HG03469 (cell line): ENCODE data around the gene PDGFA.

Experiments
- ATAC-seq: cut with Tn5 transposase; IDR thresholded peaks from one replicate; pipeline ENCODE4 v1.9.1; 2021; ENCODE audit warnings: mild to moderate bottlenecking, moderate library complexity, moderate number of reproducible peaks; ENCODE audit not compliant: unreplicated experiment

Gene PDGFA

DNA sequence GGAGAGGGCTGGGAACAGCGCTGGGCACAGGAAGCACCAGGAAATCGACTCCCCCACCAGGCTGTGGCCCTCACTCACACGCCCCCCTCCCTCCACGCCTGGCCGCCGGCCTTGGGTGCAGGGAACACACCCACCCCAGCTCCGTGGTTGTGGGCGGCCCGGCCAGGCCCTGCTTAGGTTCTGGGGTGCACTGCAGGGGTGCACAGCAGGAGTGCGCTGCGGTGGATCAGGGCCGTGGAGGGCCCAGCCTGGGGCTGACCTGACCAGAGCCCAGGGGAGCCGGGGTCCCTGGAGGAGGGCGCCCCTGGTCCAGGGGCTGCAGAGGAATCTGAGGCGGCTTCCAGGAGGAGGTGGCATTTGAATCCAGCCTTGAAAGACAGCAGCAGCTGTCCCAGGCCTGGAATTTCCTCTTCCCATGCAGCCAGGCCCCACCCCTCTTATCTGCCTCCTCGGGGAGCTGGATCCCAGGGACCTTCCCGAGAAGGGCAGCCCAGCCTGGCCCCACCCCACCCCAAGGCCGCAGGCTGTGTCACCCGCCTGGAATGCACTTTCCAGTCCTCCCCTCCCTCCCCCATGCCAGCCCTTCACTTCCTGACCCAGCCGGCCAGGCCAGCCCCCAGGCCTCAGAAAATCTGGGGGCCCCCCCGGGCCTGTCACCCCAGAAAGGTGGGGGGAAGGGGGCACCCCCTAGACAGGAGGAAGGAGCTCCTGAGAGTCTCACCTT, 18.4 kb upstream of the PDGFA start:
- ATAC-seq: no peak

DNA sequence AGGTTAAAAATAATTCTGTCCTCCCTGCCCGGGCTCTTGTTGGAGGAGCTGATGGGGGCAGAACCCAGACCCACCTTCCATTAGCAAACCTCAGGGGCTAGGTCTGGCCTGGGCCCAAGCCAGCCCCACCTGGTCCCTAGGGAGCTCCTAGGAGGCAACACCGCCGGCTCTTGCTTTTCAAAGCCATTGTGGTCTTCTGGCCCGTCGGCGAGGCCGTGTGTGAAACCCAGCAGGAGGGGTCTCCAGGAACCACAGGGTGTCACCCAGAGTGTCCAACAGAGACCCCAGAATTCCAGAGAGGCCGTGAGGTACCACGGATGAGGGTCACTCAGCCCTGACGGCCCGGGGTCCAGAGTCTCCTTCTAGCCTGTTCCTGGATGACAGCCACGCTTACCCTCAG, 16.6 kb upstream of the PDGFA start:
- ATAC-seq: no peak

DNA sequence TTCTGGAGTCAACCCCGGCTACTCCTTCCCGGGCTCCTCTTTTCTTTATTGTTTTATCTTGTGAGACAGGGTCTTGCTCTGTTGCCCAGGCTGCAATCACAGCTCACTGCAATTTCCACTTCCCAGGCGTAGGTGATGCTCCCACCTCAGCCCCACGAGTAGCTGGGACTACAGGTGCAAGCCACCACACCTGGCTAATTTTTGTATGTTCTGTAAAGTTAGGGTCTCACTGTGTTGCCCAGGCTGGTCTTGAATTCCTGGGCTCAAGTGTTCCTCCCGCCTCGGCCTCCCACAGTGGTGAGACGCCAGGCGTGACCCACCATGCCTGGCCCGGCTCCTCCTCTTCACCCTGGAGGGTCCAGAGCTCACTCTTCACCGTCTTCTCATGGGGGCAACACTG, 15.3 kb upstream of the PDGFA start:
- ATAC-seq: no peak

DNA sequence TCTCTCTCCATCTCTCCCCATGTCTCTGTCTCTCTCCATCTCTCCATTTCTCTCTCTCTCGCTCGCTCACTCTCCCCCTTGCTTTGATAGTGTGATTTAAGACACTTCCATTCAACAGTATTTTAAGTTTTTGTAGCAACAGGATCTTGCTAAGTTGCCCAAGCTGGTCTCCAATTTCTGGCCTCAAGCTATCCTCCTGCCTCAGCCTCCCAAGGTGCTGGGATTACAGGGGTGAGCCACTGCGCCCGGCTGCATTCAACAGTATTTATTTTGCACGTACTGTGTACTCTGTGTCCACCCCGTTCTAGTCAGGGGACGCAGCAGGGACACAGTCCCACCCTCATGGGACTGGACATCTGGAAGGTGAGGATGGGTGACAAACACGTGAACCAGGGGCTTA, 14.4 kb upstream of the PDGFA start:
- ATAC-seq: no peak

DNA sequence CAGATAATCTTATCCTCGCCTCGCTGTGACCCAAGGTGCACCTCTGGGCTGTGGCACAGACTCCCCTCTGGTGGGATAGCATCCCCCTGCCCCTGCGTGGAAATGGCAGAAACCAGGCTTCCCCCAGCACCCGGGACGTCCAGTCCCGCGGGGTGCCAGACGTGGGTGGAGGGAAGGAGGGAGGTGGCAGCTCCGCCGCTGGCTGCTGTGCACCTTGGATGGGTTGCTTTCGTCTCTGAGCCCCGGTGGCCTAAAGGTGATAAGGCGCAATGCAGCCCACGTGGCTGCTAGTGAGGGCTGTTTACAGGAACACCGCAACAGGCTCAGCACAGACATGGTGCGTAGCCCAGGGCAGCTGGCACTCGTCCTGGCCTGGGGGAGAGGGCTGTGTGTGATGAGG, 13.6 kb upstream of the PDGFA start:
- no peak for ATAC-seq

DNA sequence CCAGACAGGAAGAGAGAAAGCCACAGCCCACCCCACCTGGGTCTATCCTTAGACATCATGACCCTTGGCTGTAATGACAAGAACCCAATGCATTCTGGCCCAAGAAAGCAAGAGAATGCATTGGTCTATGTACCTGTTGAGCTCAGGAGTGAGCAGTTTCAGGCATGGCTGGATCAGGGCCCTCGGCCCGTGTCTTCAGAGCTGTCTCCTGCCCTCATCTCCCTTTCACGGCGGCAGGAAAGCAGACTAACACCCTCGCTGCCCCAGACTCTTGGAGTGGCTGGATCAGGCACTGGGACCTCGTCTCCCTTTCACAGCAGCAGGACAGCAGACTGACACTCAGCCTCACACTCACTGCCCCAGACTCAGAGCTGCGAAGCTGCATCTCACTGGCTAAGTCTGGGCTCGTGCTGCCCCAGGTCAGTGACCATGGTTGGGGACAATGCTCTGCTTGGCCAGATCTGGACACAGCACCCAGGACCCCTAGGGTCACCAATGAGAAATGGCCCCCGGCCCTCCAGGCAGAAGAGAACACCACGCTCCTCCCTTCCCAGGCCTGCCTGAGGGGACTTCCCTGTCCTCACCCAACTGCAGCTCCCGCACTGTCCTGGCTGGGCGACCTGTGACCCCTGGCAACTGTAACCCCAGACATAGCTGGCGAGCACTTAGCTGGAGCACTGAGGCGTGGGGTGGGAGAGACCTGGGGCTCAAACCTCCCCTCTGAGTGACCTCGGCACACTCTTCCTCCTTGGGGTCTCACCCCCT, 12.9 kb upstream of the PDGFA start:
- ATAC-seq: no peak

DNA sequence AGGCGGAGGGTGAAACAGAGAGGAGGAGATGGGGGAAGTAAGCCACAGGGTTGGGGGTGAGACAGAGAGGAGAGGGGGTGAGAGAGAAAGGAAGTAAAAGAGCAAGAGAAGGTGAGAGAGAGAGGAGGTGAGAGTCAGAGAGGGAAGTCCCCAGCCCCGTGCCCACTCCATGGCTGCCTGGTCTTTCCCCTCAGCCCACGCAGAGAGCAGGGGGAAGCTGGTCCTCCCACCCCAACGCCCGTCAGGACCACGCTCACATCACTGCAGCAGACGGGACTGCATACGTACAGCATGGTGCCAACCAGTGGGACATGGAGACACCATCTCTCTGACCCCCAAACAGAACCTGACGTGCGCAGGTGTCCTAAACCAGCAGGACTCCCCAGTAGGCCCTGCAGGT, 12.1 kb upstream of the PDGFA start:
- ATAC-seq: no peak

DNA sequence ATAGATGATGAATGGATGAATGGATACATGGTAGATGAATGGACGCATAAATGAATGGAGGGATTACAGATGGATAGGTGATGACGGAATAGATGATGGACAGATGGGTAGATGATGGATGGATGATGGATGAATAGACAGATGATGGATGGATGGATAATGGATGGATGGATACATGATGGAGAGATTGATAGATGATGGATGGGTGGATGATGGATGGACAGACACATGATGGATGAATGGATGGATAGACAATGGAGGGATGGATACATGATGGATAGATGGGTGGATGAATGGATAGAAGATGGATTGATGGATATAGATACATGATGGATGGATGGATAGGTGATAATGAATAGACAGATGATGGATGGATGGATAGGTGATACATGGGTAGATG, 8.8 kb upstream of the PDGFA start:
- no peak for ATAC-seq

DNA sequence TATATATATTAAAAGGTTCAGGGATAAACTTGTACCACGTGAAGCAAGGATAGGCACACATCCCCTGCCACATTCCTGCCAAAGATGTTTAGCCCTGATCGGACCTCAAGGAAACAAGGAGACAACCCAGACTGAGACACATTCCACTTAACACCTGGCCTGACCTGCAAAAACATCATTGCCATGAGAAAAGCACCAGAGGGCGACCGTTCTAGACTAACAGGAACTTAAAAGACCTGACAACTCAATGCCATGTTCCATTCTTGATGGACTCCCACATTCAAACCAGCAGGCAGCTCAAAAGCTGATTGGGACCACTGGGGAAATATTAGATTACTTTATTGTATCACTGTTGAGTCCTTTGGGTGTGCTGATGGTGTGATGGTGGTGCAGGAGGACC, 8.1 kb upstream of the PDGFA start:
- ATAC-seq: no peak

DNA sequence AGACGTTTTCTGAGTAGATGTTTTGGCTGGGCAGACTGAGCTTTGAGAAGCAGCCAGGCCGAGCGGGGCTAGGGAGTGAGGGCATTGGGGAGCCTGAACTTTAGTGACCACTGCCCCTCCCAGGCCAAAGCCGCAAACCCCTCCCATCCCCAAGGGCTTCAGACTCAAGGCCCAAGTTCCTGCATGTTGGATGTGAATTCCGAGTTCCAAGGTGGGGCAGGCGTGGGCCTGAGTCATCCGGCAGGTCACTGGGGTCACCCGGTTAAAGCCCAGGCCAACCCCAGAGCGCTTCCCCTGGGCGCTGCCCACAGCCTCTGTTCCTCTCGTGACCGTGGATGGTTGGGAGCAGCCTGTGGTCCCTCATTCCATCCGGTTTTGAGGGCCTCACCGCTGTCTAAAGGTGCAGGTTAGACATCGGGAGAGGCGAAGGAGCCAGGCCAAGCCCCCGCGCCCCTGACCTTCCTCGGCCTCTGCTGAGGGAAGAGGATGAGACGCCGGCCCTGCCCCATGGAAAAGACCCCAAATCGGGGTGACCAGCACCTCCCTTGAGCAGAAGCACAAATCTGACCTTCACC, 6.9 kb upstream of the PDGFA start:
- ATAC-seq: no peak

DNA sequence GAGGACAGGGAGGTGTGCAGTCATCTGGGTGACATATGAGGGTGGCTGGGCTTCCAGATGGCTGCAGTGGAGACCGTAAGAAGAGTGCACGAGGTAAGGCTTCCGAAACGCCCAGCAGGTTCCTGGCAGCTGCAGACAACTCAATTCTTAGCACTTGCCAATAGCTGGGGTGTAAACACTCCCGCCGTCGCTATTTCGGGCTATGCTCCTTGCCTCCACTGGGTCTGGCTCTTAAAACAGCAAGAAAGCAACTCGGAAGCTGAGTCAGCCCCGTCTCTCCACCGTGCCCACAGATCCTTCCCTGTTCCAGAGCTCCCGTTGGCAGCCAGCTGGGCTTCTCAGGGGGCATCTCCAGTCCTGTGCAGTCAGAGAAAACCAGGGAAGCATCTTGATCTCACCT, 6.1 kb upstream of the PDGFA start:
- no peak for ATAC-seq

DNA sequence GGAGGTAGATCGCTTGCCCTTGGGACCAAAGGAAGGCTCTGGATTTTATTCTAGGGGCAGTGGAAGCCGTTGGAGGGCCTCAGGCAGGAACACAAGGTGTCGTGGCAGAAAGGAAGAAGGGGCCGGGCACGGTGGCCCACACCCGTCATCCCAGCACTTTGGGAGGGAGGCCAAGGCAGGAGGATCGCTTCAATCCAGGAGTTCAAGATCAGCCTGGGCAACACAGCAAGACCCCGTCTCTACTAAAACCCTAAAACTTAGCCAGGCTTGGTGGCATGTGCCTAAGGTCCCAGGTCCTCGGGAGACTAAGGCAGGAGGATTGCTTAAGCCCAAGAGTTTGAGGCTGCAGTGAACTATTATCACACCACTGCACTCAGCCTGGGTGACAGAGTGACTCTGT, 5.2 kb upstream of the PDGFA start:
- ATAC-seq: no peak

DNA sequence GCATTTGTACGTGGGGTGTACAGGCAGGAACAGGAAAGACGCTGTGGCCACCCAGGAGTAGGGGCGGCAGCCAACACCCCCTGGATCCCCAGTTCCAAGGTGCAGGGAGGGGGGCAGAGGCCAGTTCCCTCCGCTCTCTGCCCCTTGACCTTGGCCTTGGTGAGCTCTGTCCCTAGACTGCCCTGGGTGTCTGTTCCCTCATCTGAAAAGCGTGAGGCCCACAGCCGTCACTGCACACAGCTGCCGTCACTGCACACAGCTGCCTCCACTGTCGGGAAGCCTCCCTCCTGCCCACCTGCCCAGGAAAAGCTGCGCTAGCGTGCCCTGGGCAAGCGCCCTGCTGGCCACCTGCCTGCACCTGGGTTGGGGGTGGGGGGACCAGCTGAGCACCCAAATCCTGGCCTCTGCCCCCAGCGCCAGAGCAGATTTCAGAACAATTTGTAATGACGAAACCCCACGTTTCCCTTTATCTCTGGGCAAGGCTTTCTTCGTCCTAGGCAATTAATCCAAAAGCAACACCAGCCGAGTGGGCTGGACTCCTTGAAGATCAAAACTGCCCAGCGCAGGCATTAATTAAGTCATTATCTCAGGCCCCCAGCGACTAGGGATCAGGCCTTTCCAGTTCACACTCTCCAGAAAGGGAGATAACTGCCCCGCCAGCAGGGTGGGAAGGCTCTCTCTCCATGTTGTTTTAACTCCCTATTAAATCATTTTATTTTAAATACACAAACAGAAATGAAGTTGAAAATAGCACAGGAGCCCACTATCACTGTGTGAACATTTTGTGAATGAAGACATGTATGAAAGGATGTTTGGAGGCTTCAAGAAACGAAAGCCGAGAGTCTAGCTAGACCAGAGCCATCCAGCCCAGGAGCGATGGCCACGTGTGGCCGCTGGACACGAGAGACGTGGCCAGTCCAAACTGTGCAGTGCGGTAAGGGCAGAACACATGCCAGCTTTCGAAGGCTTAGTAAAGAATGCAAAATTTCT, 4.0 kb upstream of the PDGFA start:
- no peak for ATAC-seq

DNA sequence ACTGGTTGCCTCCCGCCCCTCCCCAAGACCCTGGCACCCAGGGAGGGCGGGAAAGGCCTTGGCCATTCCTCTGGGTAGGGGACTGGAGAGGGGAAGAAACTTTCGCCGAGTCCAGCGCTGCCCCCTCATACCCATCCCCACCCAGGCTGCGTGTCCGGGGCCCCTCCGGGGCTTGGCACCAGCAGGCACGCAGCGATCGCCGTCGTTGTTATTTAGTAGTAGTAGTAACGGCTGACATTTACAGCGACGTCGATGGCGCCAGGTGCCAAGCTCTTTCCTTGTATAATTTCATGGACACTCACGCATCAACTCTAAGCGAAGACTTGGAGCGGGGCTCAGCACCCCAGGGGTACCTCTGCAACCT, 3.3 kb upstream of the PDGFA start:
- no peak for ATAC-seq

DNA sequence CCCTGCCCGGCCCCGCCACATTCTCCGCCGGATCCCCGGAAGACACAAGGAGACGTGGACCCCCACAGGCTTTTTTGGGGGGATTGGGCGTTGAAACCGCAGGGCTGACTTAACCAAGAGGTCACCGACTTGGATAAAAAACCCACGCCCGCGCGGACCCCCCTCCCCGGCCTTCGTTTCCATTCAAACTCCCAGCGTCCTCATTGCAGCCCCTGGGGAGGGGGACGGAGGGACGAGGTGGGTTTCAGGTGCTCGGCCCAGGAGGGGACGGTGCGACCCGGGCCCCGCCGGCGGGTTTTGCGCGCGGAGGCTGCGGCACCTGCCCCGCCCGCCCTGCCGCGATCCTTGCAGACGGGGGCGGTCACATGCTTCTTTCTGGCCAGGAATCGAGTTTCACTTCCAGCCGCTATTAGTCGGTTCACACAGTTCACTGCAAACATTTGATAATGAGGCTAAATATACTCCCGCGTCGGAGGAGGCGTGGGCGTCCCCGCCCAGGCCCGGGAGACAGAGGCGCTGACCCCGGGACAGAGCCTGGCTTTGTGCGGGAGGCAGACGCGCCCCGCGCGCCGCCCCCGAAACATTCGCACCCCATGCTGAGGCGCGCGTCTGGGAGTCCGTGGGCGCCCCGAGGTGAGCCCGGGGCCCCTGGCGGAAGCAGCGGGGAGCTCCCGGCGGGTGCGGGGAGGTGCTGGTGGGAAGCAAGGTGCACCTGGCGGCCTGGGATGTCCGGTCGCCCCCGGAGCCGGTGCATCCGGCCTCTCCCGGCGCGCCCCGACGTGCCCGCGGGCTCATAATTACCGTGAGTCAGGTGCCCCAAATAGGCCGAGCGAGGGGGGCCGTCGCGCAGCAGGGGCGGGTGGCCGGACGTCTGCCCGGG, 2.7 kb upstream of the PDGFA start:
- ATAC-seq: no peak

DNA sequence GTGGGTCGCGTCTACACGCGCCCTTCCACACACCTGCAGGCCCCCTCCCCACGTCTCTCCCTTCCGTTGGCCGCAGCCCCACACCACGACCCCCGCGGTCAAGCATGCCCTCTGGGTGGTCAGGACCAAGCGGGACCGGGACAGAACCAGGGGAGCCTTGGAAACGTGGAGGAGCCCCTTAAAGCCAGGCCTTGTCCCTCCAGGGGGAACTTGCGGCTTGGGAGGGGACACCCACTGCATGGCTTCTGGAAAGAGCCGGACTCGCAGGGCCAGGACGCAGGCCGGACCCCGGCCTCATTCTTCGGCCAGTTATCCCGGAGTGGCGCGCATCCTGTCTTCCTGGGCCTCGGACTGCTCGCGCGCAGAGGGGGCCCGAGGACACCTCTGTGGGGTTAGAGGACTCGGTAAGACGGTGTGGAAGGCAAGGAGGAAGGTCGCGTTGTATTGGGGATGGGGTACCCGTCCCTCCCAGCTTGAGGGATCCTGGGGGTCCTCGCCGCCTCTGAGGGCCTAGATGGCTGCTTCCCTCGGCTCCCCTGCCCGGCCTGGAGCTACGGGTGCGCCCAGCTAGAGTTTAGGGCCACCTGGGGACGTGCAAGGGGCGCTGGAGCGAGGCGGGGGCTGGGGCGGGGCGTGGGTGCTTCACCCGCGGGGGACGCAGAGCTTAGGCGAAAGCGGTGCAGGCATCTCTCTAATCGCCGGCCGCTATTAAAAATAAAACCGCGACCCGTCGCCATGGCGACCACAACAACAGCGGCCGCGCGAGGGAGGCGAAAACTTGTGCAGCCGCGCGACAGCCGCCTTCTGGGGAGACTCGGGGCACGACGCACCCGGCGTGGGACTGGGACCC, 1.8 kb upstream of the PDGFA start:
- ATAC-seq: no peak

DNA sequence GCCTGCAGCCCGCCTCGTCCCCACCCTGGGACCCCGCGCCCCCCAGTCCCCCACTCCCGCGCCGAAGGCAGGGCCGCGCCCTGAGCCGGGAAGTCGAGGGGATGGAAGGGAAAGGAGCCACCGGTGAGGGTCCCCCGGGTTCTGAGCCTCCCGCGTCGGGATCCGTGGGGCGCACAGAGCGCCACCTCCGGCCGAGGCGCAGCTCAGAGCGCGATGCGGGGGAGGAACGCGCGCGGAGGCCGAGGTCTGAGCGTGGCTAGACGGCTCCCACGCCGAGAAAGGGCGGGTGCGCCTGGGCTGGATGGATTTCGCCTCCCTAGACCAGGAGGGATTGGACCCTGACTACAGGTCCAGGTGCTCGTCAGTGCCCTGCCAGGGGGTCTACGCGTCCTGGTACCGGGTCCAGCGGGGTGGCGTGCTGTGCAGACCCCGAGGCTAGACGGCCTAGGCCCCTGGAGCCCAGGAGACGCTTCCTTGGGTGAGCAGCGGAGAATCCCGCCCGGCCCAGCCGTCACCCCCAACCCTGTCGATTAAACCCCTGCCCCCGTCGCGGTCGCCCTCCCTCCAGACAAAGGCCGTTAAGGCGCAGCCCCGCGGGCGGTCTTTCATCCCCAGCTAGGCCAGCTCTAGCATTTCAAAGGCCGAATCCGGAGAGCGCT, 986 bp upstream of the PDGFA start:
- ATAC-seq: no peak

DNA sequence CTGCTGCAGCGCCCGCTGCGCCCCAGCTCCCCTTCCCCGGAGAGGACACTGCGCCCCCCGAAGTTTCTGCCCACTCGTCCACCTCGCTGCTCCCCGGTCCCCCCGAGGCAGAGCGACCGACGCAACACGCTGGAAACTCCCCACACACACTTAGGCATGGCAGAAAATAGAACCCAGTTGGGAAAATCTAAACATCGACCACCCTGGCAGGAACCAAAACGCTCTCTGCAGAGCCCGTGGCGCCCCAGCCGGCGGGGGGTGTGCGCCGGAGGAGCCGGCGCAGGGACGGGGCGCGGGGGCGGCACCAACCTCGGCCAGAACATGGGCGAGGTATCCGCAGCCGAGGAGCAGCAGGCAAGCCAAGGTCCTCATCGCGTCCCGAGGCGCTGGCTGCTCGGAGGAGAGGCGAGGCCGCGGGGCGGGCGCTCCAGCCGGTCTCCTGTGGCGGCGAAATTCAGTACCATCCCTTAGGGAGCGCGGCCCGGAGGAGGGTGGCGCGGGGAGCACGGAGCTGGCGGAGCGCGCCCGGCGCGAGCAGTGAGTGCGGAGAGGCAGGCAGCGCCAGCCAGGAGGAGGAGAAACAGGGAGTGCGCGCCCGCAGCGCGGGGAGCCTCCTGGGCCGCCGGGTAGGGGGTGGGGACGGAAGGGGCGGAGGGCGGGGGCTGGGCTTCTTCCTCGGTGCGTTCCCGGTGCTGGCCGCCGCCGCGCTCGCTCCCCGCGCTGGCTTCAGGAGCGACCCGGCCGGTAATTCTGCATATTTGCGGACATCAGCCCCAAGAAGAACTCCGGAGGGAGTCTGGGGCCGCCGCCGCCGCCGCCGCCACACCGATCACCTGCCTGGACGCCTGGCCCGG, 789 bp downstream of the PDGFA start:
- ATAC-seq: no peak
